ENCODE measurements around the gene NARF.

DNA sequence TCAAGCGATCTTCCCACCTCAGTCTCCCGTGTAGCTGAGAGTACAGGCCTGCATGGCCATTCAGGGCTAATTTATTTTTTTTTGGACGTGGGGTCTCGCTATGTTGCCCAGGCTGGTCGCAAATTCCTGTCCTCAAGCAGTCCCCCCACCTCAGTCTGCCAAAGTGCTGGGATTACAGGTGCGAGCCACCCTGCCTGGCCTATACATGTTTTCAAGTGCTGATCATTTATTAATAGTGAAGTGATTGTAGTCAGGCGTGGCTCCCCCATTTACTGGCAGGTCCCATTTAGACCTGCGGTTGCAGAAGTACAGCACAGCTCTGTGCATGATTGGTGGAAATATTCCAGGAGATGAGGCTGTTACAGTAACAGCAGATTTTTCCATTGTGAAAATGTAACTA, 69.4 kb downstream of the NARF start:
- TF ChIP-seq CTCF (IDR thresholded peaks at IDR 0.05) (no peak), EZH2 (IDR thresholded peaks at IDR 0.05; ENCODE audit: borderline replicate concordance, insufficient read depth, low read depth, low read length, poor library complexity, severe bottlenecking) (no peak)
